Measurements from ENCODE around the gene TSSK2.

DNA sequence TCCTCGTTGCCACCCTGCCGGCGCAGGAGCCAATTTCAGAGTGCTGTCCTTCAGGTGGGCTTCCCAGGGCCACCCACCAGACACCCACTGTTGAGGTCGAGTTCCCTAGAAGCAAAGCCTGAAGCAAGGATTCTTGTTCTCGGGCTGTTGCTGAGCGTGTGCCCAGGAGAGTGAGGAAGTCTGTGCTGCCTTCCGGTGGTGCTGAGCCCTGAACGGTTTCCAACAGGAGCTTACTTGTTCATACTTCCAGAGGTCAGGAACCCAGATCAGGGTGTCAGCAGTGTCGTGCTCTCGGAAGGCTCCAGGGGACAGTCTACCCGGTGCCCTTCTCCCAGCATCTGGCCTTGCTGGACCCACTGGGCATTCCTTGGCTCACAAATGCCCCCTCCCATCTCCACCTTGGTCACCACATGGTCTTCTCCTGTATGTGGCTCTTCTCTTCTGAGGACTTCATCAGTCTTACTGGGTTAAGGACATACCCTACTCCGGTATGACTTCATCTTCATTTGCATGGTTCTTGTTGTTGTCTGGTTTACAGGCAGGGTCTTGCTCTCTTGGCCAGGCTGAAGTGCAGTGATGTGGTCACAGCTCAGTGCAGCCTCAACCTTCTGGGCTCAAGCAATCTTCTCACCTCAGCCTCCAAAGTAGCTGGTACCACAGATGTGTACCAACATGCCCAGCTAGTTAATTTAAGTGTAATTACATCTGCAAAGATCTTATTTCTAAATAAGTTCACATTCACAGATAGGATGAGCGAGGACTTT lies 36.2 kb downstream of the TSSK2 start:
- TF ChIP-seq, protein P1, sequence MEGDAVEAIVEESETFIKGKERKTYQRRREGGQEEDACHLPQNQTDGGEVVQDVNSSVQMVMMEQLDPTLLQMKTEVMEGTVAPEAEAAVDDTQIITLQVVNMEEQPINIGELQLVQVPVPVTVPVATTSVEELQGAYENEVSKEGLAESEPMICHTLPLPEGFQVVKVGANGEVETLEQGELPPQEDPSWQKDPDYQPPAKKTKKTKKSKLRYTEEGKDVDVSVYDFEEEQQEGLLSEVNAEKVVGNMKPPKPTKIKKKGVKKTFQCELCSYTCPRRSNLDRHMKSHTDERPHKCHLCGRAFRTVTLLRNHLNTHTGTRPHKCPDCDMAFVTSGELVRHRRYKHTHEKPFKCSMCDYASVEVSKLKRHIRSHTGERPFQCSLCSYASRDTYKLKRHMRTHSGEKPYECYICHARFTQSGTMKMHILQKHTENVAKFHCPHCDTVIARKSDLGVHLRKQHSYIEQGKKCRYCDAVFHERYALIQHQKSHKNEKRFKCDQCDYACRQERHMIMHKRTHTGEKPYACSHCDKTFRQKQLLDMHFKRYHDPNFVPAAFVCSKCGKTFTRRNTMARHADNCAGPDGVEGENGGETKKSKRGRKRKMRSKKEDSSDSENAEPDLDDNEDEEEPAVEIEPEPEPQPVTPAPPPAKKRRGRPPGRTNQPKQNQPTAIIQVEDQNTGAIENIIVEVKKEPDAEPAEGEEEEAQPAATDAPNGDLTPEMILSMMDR (IDR thresholded peaks at IDR 0.05; ENCODE audit: low read length) = no peak
- no peak for TF ChIP-seq EZH2 (IDR thresholded peaks at IDR 0.05; ENCODE audit: borderline replicate concordance, low read length)

Measured in OCI-LY1 (cell line).